ENCODE results near the gene ERAL1. TPM values are rescaled to one million over a fixed set of nuclear protein-coding genes. Genes with fewer than 3 reads are reported as not detected.

ERAL1 gene
- total RNA-seq, 6 experiments from 2014 or later, result 21.6 to 47.1 (median 23.4) TPM

GRCh38 chr17:28879886-28880571 is 25.2 kb downstream of the ERAL1 start:
- no peak for TF ChIP-seq POLR2A (IDR thresholded peaks at IDR 0.05)
- no peak for TF ChIP-seq CTCF (IDR thresholded peaks at IDR 0.05)
- H3K9me3 ChIP-seq, result no peaks in the 10 kb centered on the region
- no peaks in the 10 kb centered on the region for H3K27me3 ChIP-seq
- peaks cover 12 to 54% (median 27%) of the 10 kb centered on the region in 4 donors for H3K36me3 ChIP-seq
- ATAC-seq, result no peak
- intact Hi-C loops (cut with DNase I), result no loop called here
- H3K27ac ChIP-seq, result no peak overlapping the region
- DNase-seq, result no peak
- no peaks in the 10 kb centered on the region for H3K4me1 ChIP-seq
- no peak overlapping the region for H3K4me3 ChIP-seq
- WGBS (ENCODE audit: insufficient coverage, low coverage, low lambda C conversion rate, missing lambda C conversion rate), result 54% methylated on average over 4 of the region's 9 CpGs

GRCh38 chr17:28880572-28880945 is 25.7 kb downstream of the ERAL1 start:
- whole genome bisulfite sequencing (ENCODE audit: insufficient coverage, low coverage, low lambda C conversion rate, missing lambda C conversion rate), result no CpG with 5 or more reads among the region's 10 CpGs
- no peak overlapping the region for H3K4me3 ChIP-seq
- H3K4me1 ChIP-seq, result no peaks in the 10 kb centered on the region
- no peaks in the 10 kb centered on the region for H3K27me3 ChIP-seq
- H3K9me3 ChIP-seq, result no peaks in the 10 kb centered on the region
- DNase-seq, result no peak
- TF ChIP-seq CTCF (IDR thresholded peaks at IDR 0.05) (no peak), POLR2A (IDR thresholded peaks at IDR 0.05) (no peak)
- ATAC-seq, result no peak
- H3K36me3 ChIP-seq, result peaks cover 12 to 57% (median 31%) of the 10 kb centered on the region in 4 donors
- H3K27ac ChIP-seq, result no peak overlapping the region
- intact Hi-C loops (cut with DNase I), result no loop called here

- intact Hi-C loops (cut with DNase I), result no loop called here
- ATAC-seq (no peak), DNase-seq (no peak)
- H3K4me1 ChIP-seq, result no peaks in the 10 kb centered on the region
- H3K9me3 ChIP-seq, result no peaks in the 10 kb centered on the region
- WGBS (ENCODE audit: insufficient coverage, low coverage, low lambda C conversion rate, missing lambda C conversion rate), result no CpG with 5 or more reads among the region's 17 CpGs
- peaks cover 12 to 63% (median 32%) of the 10 kb centered on the region in 4 donors for H3K36me3 ChIP-seq
- TF ChIP-seq POLR2A (IDR thresholded peaks at IDR 0.05) (no peak), CTCF (IDR thresholded peaks at IDR 0.05) (no peak)
- no peak overlapping the region for H3K4me3 ChIP-seq
- H3K27me3 ChIP-seq, result no peaks in the 10 kb centered on the region
- no peak overlapping the region for H3K27ac ChIP-seq
These were observed 26.8 kb downstream of the ERAL1 start for GRCh38 chr17:28881533-28882056.

- no peaks in the 10 kb centered on the region for H3K4me1 ChIP-seq
- DNase-seq, result no peak
- no peaks in the 10 kb centered on the region for H3K27me3 ChIP-seq
- no peak overlapping the region for H3K4me3 ChIP-seq
- TF ChIP-seq CTCF (IDR thresholded peaks at IDR 0.05) (no peak), POLR2A (IDR thresholded peaks at IDR 0.05) (no peak)
- H3K36me3 ChIP-seq, result peaks cover 12 to 63% (median 32%) of the 10 kb centered on the region in 4 donors
- no peak for ATAC-seq
- intact Hi-C loops (cut with DNase I), result no loop called here
- 100% methylated on average over 3 of the region's 18 CpGs for WGBS (ENCODE audit: insufficient coverage, low coverage, low lambda C conversion rate, missing lambda C conversion rate)
- H3K9me3 ChIP-seq, result no peaks in the 10 kb centered on the region
- no peak overlapping the region for H3K27ac ChIP-seq
These were observed 27.5 kb downstream of the ERAL1 start for GRCh38 chr17:28882154-28882895.
